Neural cell (in vitro differentiated cells): Measurements from ENCODE around the gene ADAMTS2. TPM values are rescaled to one million over a fixed set of nuclear protein-coding genes. Genes with fewer than 3 reads are reported as not detected.

Experiments
- H2AFZ ChIP-seq: fragments of 200-600, 300-800 bp; sonication (generic), shearing (Covaris generic); 2 replicates; pipeline ENCODE4 v1.6.0; 2014; ENCODE audit warnings: low read depth, mild to moderate bottlenecking, antibody characterized with exemption, low read length, moderate library complexity
- H3F3A ChIP-seq: fragments of 200-600 bp; shearing (Covaris generic); 2 replicates; pipeline ENCODE4 v1.6.1; 2016; ENCODE audit warnings: mild to moderate bottlenecking, moderate library complexity, mixed read lengths, antibody characterized with exemption, low read length; ENCODE audit not compliant: insufficient read depth, poor library complexity, severe bottlenecking
- H3K27ac ChIP-seq: fragments of 200-600, 300-800 bp; sonication (generic), shearing (Covaris generic); 2 replicates; pipeline ENCODE4 v1.5.1; 2014; ENCODE audit warnings: mild to moderate bottlenecking, low read length, moderate library complexity
- H3K27me3 ChIP-seq: fragments of 300-800, 200-600 bp; sonication (generic), shearing (Covaris generic); 2 replicates; pipeline ENCODE4 v1.6.0; 2014; ENCODE audit warnings: mild to moderate bottlenecking, low read depth, low read length, moderate library complexity; ENCODE audit not compliant: insufficient read depth
- H3K36me3 ChIP-seq: fragments of 300-800, 200-600 bp; sonication (generic), shearing (Covaris generic); 2 replicates; pipeline ENCODE4 v1.5.1; 2014; ENCODE audit warnings: mild to moderate bottlenecking, antibody characterized with exemption, low read length, moderate library complexity; ENCODE audit not compliant: insufficient read depth
- H3K4me2 ChIP-seq: fragments of 300-800, 200-600 bp; sonication (generic), shearing (Covaris generic); 2 replicates; pipeline ENCODE4 v1.6.0; 2014; ENCODE audit warnings: mild to moderate bottlenecking, low read length
- H3K4me3 ChIP-seq: fragments of 300-800, 200-600 bp; sonication (generic), shearing (Covaris generic); 2 replicates; pipeline ENCODE4 v1.5.1; 2014; ENCODE audit warnings: mild to moderate bottlenecking, low read length, moderate library complexity
- H3K79me2 ChIP-seq: fragments of 200-600 bp; shearing (Covaris generic); replicated peaks from 2 replicates; pipeline ENCODE4 v1.6.0; 2014; ENCODE audit warnings: mild to moderate bottlenecking, low read length, moderate library complexity; ENCODE audit not compliant: insufficient read depth
- H3K9ac ChIP-seq: fragments of 300-800, 200-600 bp; sonication (generic), shearing (Covaris generic); 2 replicates; pipeline ENCODE4 v1.6.1; 2016; ENCODE audit warnings: mild to moderate bottlenecking, low read length, mixed read lengths
- H3K9me2 ChIP-seq: fragments of 200-600 bp; shearing (Covaris generic); 2 replicates; pipeline ENCODE4 v1.6.1; 2016; ENCODE audit warnings: mild to moderate bottlenecking, low read length, mixed read lengths; ENCODE audit not compliant: insufficient read depth
- H3K9me3 ChIP-seq: fragments of 200-600, 300-800 bp; sonication (generic), shearing (Covaris generic); 2 replicates; pipeline ENCODE4 v1.6.1; 2016; ENCODE audit warnings: mild to moderate bottlenecking, mixed run types, low read length, moderate library complexity, mixed read lengths
- H4K20me1 ChIP-seq: fragments of 200-600 bp; shearing (Covaris generic); 2 replicates; pipeline ENCODE4 v1.6.1; 2016; ENCODE audit warnings: mild to moderate bottlenecking, mixed run types; ENCODE audit not compliant: insufficient read depth
- CTCF ChIP-seq: fragments of 450-650 bp; IDR thresholded peaks from 2 replicates; pipeline ENCODE4 v1.5.1; 2014; ENCODE audit warnings: antibody characterized with exemption, mild to moderate bottlenecking, moderate library complexity; ENCODE audit not compliant: poor library complexity, severe bottlenecking
- EP300 ChIP-seq: fragments of 450-650 bp; conservative IDR thresholded peaks from 2 replicates; pipeline ENCODE4 v1.6.1; 2014; ENCODE audit warnings: antibody characterized with exemption, mild to moderate bottlenecking, moderate library complexity; ENCODE audit not compliant: poor library complexity, severe bottlenecking
- EZH2 ChIP-seq: fragments of 200-600, 300-800 bp; shearing (Covaris generic), sonication (generic); IDR thresholded peaks from 2 replicates; pipeline ENCODE4 v1.6.1; 2014; ENCODE audit warnings: antibody characterized with exemption, low read length, borderline replicate concordance, mild to moderate bottlenecking; ENCODE audit not compliant: insufficient read depth, poor library complexity, severe bottlenecking
- MXI1 ChIP-seq: fragments of 450-650 bp; conservative IDR thresholded peaks from 2 replicates; pipeline ENCODE4 v1.6.1; 2014; ENCODE audit warnings: antibody characterized with exemption, mild to moderate bottlenecking; ENCODE audit not compliant: poor library complexity, severe bottlenecking
- POLR2AphosphoS5 ChIP-seq: IDR thresholded peaks from 2 replicates; pipeline ENCODE4 v1.6.1; 2012
- RAD21 ChIP-seq: fragments of 450-650 bp; conservative IDR thresholded peaks from 2 replicates; pipeline ENCODE4 v1.6.1; 2014; ENCODE audit warnings: antibody characterized with exemption, mild to moderate bottlenecking, moderate library complexity
- SMC3 ChIP-seq: fragments of 450-650 bp; conservative IDR thresholded peaks from 2 replicates; pipeline ENCODE4 v1.6.1; 2014; ENCODE audit warnings: antibody characterized with exemption, mild to moderate bottlenecking, moderate library complexity; ENCODE audit not compliant: poor library complexity
- TAF1 ChIP-seq: IDR thresholded peaks from 2 replicates; pipeline ENCODE4 v1.6.1; 2012; ENCODE audit warnings: low read depth
- polyA plus RNA-seq: library from polyadenylated mRNA; depleted of rRNA; stranded (reverse); fragments of >200 nt; gene quantifications from 2 replicates; pipeline ENCODE4 v1.2.3, GENCODE V29; 2014
- TF ChIP-seq, protein P1 (sequence below): IDR thresholded peaks from 2 replicates; pipeline ENCODE4 v1.6.1; 2012; ENCODE audit warnings: borderline replicate concordance

ADAMTS2 gene
- polyA plus RNA-seq, 1 donor from 2014 or later: 0.61 TPM

GRCh38 chr5:179336871-179337795 is 8.1 kb downstream of the ADAMTS2 start:
- Histone ChIP-seq H3F3A (no peaks in the 10 kb centered on the region), H3K27me3 (peaks cover 5% of the 10 kb centered on the region), H3K4me2 (no peak overlapping the region), H3K9ac (no peak overlapping the region), H2AFZ (no peak overlapping the region), H3K27ac (no peak overlapping the region), H3K9me3 (no peaks in the 10 kb centered on the region), H3K4me3 (no peak overlapping the region), H4K20me1 (no peaks in the 10 kb centered on the region), H3K9me2 (no peaks in the 10 kb centered on the region), H3K36me3 (no peaks in the 10 kb centered on the region), H3K79me2 (no peaks in the 10 kb centered on the region)
- TF ChIP-seq MXI1 (no peak), POLR2AphosphoS5 (no peak), EP300 (no peak), TAF1 (no peak), RAD21 (no peak), CTCF (no peak), SMC3 (no peak), EZH2 (no peak)
- TF ChIP-seq, protein P1, sequence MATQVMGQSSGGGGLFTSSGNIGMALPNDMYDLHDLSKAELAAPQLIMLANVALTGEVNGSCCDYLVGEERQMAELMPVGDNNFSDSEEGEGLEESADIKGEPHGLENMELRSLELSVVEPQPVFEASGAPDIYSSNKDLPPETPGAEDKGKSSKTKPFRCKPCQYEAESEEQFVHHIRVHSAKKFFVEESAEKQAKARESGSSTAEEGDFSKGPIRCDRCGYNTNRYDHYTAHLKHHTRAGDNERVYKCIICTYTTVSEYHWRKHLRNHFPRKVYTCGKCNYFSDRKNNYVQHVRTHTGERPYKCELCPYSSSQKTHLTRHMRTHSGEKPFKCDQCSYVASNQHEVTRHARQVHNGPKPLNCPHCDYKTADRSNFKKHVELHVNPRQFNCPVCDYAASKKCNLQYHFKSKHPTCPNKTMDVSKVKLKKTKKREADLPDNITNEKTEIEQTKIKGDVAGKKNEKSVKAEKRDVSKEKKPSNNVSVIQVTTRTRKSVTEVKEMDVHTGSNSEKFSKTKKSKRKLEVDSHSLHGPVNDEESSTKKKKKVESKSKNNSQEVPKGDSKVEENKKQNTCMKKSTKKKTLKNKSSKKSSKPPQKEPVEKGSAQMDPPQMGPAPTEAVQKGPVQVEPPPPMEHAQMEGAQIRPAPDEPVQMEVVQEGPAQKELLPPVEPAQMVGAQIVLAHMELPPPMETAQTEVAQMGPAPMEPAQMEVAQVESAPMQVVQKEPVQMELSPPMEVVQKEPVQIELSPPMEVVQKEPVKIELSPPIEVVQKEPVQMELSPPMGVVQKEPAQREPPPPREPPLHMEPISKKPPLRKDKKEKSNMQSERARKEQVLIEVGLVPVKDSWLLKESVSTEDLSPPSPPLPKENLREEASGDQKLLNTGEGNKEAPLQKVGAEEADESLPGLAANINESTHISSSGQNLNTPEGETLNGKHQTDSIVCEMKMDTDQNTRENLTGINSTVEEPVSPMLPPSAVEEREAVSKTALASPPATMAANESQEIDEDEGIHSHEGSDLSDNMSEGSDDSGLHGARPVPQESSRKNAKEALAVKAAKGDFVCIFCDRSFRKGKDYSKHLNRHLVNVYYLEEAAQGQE: no peak

- H3K27ac ChIP-seq: no peak overlapping the region
- H3K4me2 ChIP-seq: no peak overlapping the region
- no peaks in the 10 kb centered on the region for H4K20me1 ChIP-seq
- no peaks in the 10 kb centered on the region for H3K9me2 ChIP-seq
- H3K36me3 ChIP-seq: no peaks in the 10 kb centered on the region
- no peak overlapping the region for H3K9ac ChIP-seq
- TF ChIP-seq POLR2AphosphoS5 (no peak), MXI1 (no peak), CTCF (no peak), EP300 (no peak), TAF1 (no peak), SMC3 (no peak), EZH2 (no peak)
- TF ChIP-seq, protein P1: no peak
- no peak overlapping the region for H3K4me3 ChIP-seq
- H2AFZ ChIP-seq: no peak overlapping the region
- no peaks in the 10 kb centered on the region for H3K27me3 ChIP-seq
- no peaks in the 10 kb centered on the region for H3K9me3 ChIP-seq
- H3F3A ChIP-seq: no peaks in the 10 kb centered on the region
- no peaks in the 10 kb centered on the region for H3K79me2 ChIP-seq
Measured at GRCh38 chr5:179336126-179336870, 9.0 kb downstream of the ADAMTS2 start.
